ENCODE data around the gene CFAP221. TPM values are rescaled to one million over a fixed set of nuclear protein-coding genes. Genes with fewer than 3 reads are reported as not detected.

CFAP221 gene
- total RNA-seq, 1 donor = not detected

- no peak for DNase-seq (ENCODE audit: low read depth)
- H3K4me3 ChIP-seq (ENCODE audit: low read depth, low read length) = no peak overlapping the region
- no peak for TF ChIP-seq CTCF (IDR thresholded peaks at IDR 0.05; ENCODE audit: insufficient read depth, low read depth, low read length)
Observed at GRCh38 chr2:119521433-119522050, 22.7 kb upstream of the CFAP221 start.

- no peak for TF ChIP-seq CTCF (IDR thresholded peaks at IDR 0.05; ENCODE audit: insufficient read depth, low read depth, low read length)
- DNase-seq (ENCODE audit: low read depth) = no peak
- H3K4me3 ChIP-seq (ENCODE audit: low read depth, low read length) = no peak overlapping the region
Observed at GRCh38 chr2:119522671-119523070, 21.6 kb upstream of the CFAP221 start.

- no peak for DNase-seq (ENCODE audit: low read depth)
- H3K4me3 ChIP-seq (ENCODE audit: low read depth, low read length) = no peak overlapping the region
- TF ChIP-seq CTCF (IDR thresholded peaks at IDR 0.05; ENCODE audit: insufficient read depth, low read depth, low read length) = no peak
Observed at GRCh38 chr2:119523383-119523951, 20.8 kb upstream of the CFAP221 start.

GRCh38 chr2:119523952-119524694 is 20.1 kb upstream of the CFAP221 start, which contains the start of gene SCTR:
TSS of gene SCTR (minus strand) at chr2:119524483. CDS start at chr2:119524226, 257 bp downstream.
- DNase-seq (ENCODE audit: low read depth) = no peak
- no peak for TF ChIP-seq CTCF (IDR thresholded peaks at IDR 0.05; ENCODE audit: insufficient read depth, low read depth, low read length)
- H3K4me3 ChIP-seq (ENCODE audit: low read depth, low read length) = no peak within 1 kb of the TSS

GRCh38 chr2:119525614-119526013 is 18.6 kb upstream of the CFAP221 start:
- DNase-seq (ENCODE audit: low read depth) = no peak
- TF ChIP-seq CTCF (IDR thresholded peaks at IDR 0.05; ENCODE audit: insufficient read depth, low read depth, low read length) = no peak
- no peak overlapping the region for H3K4me3 ChIP-seq (ENCODE audit: low read depth, low read length)

- no peak for DNase-seq (ENCODE audit: low read depth)
- TF ChIP-seq CTCF (IDR thresholded peaks at IDR 0.05; ENCODE audit: insufficient read depth, low read depth, low read length) = no peak
- no peak overlapping the region for H3K4me3 ChIP-seq (ENCODE audit: low read depth, low read length)
Observed at GRCh38 chr2:119527999-119528398, 16.2 kb upstream of the CFAP221 start.
